PC-3 (cell line): ENCODE measurements around the gene BRIP1. TPM values are rescaled to one million over a fixed set of nuclear protein-coding genes. Genes with fewer than 3 reads are reported as not detected.

Experiments
- ATAC-seq: fragments of 200-7000 bp; cut with Tn5 transposase; 2 replicates; pipeline ENCODE4 v1.9.1; 2020; ENCODE audit warnings: mild to moderate bottlenecking, moderate library complexity
- BruUV-seq: library from RNA; stranded (reverse); fragments of 400-500 nt; replicated peaks from 2 replicates; lab custom pipeline; 2021; lab: Mats Ljungman, UMichigan
- CTCF ChIA-PET: fragments of 300-600 bp; sonication (Branson Sonifier 250); formaldehyde crosslinking; loops from one replicate; lab custom pipeline; 2022; ENCODE audit warnings: antibody characterized with exemption; lab: Charles Lee
- POLR2A ChIA-PET: fragments of 300-600 bp; sonication (Branson Sonifier 250); formaldehyde crosslinking; loops from one replicate; lab custom pipeline; 2022; ENCODE audit warnings: antibody characterized with exemption; ENCODE audit not compliant: unreplicated experiment; lab: Charles Lee
- DNase-seq: peaks from one replicate; pipeline ENCODE4 v3.0.0-alpha.2; 2015
- H2AFZ ChIP-seq: fragments of 300-600 bp; sonication (generic); 2 replicates; pipeline ENCODE4 v1.6.0; 2016; ENCODE audit warnings: antibody characterized with exemption, low read length
- H3F3A ChIP-seq: fragments of 300-600 bp; sonication (generic); one replicate; pipeline ENCODE4 v1.6.0; 2017; ENCODE audit warnings: antibody characterized with exemption, low read length, control low read depth, mild to moderate bottlenecking; ENCODE audit not compliant: unreplicated experiment
- H3K27ac ChIP-seq: fragments of 300-600 bp; sonication (generic); 2 replicates; pipeline ENCODE4 v1.5.1; 2016; ENCODE audit warnings: mild to moderate bottlenecking, low read length
- H3K27me3 ChIP-seq: fragments of 300-600 bp; sonication (generic); 2 replicates; pipeline ENCODE4 v1.6.1; 2016; ENCODE audit warnings: low read length, mixed read lengths
- H3K36me3 ChIP-seq: fragments of 300-600 bp; sonication (generic); 2 replicates; pipeline ENCODE4 v1.6.1; 2016; ENCODE audit warnings: low read depth, mixed run types, low read length, mixed read lengths
- H3K4me1 ChIP-seq: fragments of 300-600 bp; sonication (generic); 2 replicates; pipeline ENCODE4 v1.5.1; 2016; ENCODE audit warnings: low read length; ENCODE audit not compliant: insufficient read depth
- H3K4me2 ChIP-seq: fragments of 300-600 bp; sonication (generic); 2 replicates; pipeline ENCODE4 v1.6.0; 2016; ENCODE audit warnings: low read length
- H3K4me3 ChIP-seq: fragments of 300-600 bp; sonication (generic); 2 replicates; pipeline ENCODE4 v1.5.1; 2016; ENCODE audit warnings: mild to moderate bottlenecking, low read length, mixed read lengths
- H3K79me2 ChIP-seq: fragments of 300-600 bp; sonication (generic); 2 replicates; pipeline ENCODE4 v1.6.1; 2017; ENCODE audit warnings: low read length, mixed read lengths
- H3K9ac ChIP-seq: fragments of 300-600 bp; sonication (generic); 2 replicates; pipeline ENCODE4 v1.6.0; 2016; ENCODE audit warnings: mild to moderate bottlenecking, low read length
- H3K9me2 ChIP-seq: fragments of 300-600 bp; sonication (generic); replicated peaks from 2 replicates; pipeline ENCODE4 v1.6.1; 2016; ENCODE audit warnings: mixed run types, low read length, mixed read lengths
- H3K9me3 ChIP-seq: fragments of 300-600 bp; sonication (generic); 2 replicates; pipeline ENCODE4 v1.6.1; 2016; ENCODE audit warnings: low read length, mixed read lengths
- H4K20me1 ChIP-seq: fragments of 300-600 bp; sonication (generic); 2 replicates; pipeline ENCODE4 v1.6.1; 2016; ENCODE audit warnings: low read length, mixed read lengths
- CTCF ChIP-seq: fragments of 300-600 bp; sonication (generic); conservative IDR thresholded peaks from 2 replicates; pipeline ENCODE4 v1.5.1; 2017; ENCODE audit warnings: antibody characterized with exemption, low read depth, mild to moderate bottlenecking, low read length
- EZH2 ChIP-seq: fragments of 300-600 bp; sonication (generic); IDR thresholded peaks from one replicate; pipeline ENCODE4 v1.6.1; 2017; ENCODE audit warnings: antibody characterized with exemption, mild to moderate bottlenecking, low read length; ENCODE audit not compliant: unreplicated experiment
- EZH2phosphoT487 ChIP-seq: fragments of 300-600 bp; sonication (generic); IDR thresholded peaks from 2 replicates; pipeline ENCODE4 v1.6.1; 2018; ENCODE audit warnings: mild to moderate bottlenecking, antibody characterized with exemption, low read length, borderline replicate concordance
- intact Hi-C: fragments of 100-400 bp; cut with micrococcal nuclease; formaldehyde crosslinking; loops from 2 replicates; pipeline ENCODE4 v1.9.0; 2023
- total RNA-seq: library from RNA; depleted of rRNA; stranded (reverse); fragments of >200 nt; gene quantifications from 2 replicates; pipeline ENCODE4 v1.2.3, GENCODE V29; 2014

The BRIP1 gene
- total RNA-seq, 1 experiment from 2014 or later: 21.1 TPM

- Histone ChIP-seq H2AFZ (no peak overlapping the region), H3K27ac (no peak overlapping the region), H3K27me3 (no peaks in the 10 kb centered on the region), H3K4me1 (peaks cover 30% of the 10 kb centered on the region), H3K9me3 (no peaks in the 10 kb centered on the region), H3K9me2 (no peaks in the 10 kb centered on the region), H3K36me3 (peaks cover 14% of the 10 kb centered on the region), H3K9ac (no peak overlapping the region), H3F3A (no peaks in the 10 kb centered on the region), H3K4me2 (no peak overlapping the region), H3K4me3 (no peak overlapping the region), H4K20me1 (no peaks in the 10 kb centered on the region), H3K79me2 (no peaks in the 10 kb centered on the region)
- BruUV-seq: no TSS peak
- ATAC-seq (no peak), DNase-seq (no peak)
- no peak for TF ChIP-seq CTCF
- TF ChIP-seq EZH2: no peak
- TF ChIP-seq EZH2phosphoT487: no peak
- intact Hi-C loops: loop anchor here (2.0 kb wide), 1 partner anchor 22 kb away; no protein-coding TSS in a partner anchor
- ChIA-PET POLR2A (no interaction called here), CTCF (no interaction called here)
These were observed 30.9 kb downstream of the BRIP1 start for GRCh38 chr17:61832463-61832862.

- TF ChIP-seq EZH2phosphoT487 (no peak), CTCF (no peak), EZH2 (no peak)
- peaks cover 9% of the 10 kb centered on the region for H3K36me3 ChIP-seq
- no peak overlapping the region for H3K9ac ChIP-seq
- intact Hi-C loops: no loop called here
- no peak overlapping the region for H3K27ac ChIP-seq
- no peaks in the 10 kb centered on the region for H3K9me2 ChIP-seq
- H3K4me1 ChIP-seq: peaks cover 20% of the 10 kb centered on the region
- no peaks in the 10 kb centered on the region for H3K79me2 ChIP-seq
- no peaks in the 10 kb centered on the region for H3F3A ChIP-seq
- H3K4me3 ChIP-seq: no peak overlapping the region
- H3K4me2 ChIP-seq: no peak overlapping the region
- no peak for ATAC-seq
- CTCF ChIA-PET: no interaction called here
- DNase-seq: no peak
- no TSS peak for BruUV-seq
- POLR2A ChIA-PET: no interaction called here
- H4K20me1 ChIP-seq: no peaks in the 10 kb centered on the region
- H3K9me3 ChIP-seq: no peaks in the 10 kb centered on the region
- H3K27me3 ChIP-seq: no peaks in the 10 kb centered on the region
- no peak overlapping the region for H2AFZ ChIP-seq
These were observed 32.2 kb downstream of the BRIP1 start for GRCh38 chr17:61831099-61831498.

- intact Hi-C loops: no loop called here
- DNase-seq: no peak
- Histone ChIP-seq H4K20me1 (no peaks in the 10 kb centered on the region), H3K9me3 (no peaks in the 10 kb centered on the region), H3K9ac (no peak overlapping the region), H3K79me2 (no peaks in the 10 kb centered on the region), H3K4me2 (no peak overlapping the region), H3K27me3 (no peaks in the 10 kb centered on the region), H3K4me3 (no peak overlapping the region), H2AFZ (no peak overlapping the region), H3F3A (no peaks in the 10 kb centered on the region), H3K36me3 (peaks cover 9% of the 10 kb centered on the region), H3K9me2 (no peaks in the 10 kb centered on the region), H3K27ac (no peak overlapping the region), H3K4me1 (peaks cover 8% of the 10 kb centered on the region)
- no TSS peak for BruUV-seq
- ATAC-seq: no peak
- ChIA-PET CTCF (no interaction called here), POLR2A (interaction anchor here (0.5 kb wide), 1 partner anchor 35 kb away, joined by 15 read pairs; no protein-coding TSS in a partner anchor)
- no peak for TF ChIP-seq EZH2
- no peak for TF ChIP-seq CTCF
- no peak for TF ChIP-seq EZH2phosphoT487
These were observed 34.6 kb downstream of the BRIP1 start for GRCh38 chr17:61828694-61829093.
